SK-N-SH (cell line): ENCODE data around the gene GSE1. TPM values are rescaled to one million over a fixed set of nuclear protein-coding genes. Genes with fewer than 3 reads are reported as not detected.
A peak's percentile ranks its signal among the peaks of the same experiment; 100 is the strongest.

ENCODE experiments used
- CTCF ChIA-PET: fragments of 300-600, 350-600 bp; formaldehyde crosslinking; extraction: SDS; loops from one replicate; lab custom pipeline; 2021; lab: Yijun Ruan, JAX
- POLR2A ChIA-PET: fragments of 350-600 bp; sonication (Branson Sonifier 250); formaldehyde crosslinking; extraction: SDS; loops from one replicate; lab custom pipeline; 2020; ENCODE audit warnings: antibody characterized with exemption, inconsistent platforms; lab: Yijun Ruan, JAX
- DNase-seq: peaks from one replicate; pipeline ENCODE4 v3.0.0; 2012
- H2AFZ ChIP-seq: fragments of 200-600 bp; sonication (generic); 2 replicates; pipeline ENCODE4 v1.8.1; 2016; ENCODE audit warnings: antibody characterized with exemption, mild to moderate bottlenecking, low read depth
- H3F3A ChIP-seq: fragments of 200-600 bp; sonication (generic); replicated peaks from 2 replicates; pipeline ENCODE3; 2016; ENCODE audit warnings: antibody characterized with exemption, mild to moderate bottlenecking; ENCODE audit not compliant: insufficient read depth
- H3K27ac ChIP-seq, 2 experiments: fragments of 200-500 bp in 1 of 2; fragments of 200-600 bp in 1 of 2; sonication (Bioruptor generic) in 1 of 2; sonication (generic), shearing (Covaris generic) in 1 of 2; 2 replicates each; pipeline versions ENCODE4 v1.5.1 to v1.6.1; 2014 to 2016; ENCODE audit warnings: low read depth in 2 of 2, inconsistent platforms in 1 of 2, low read length in 1 of 2, mild to moderate bottlenecking in 1 of 2, mixed read lengths in 1 of 2
- H3K27me3 ChIP-seq: fragments of 200-600 bp; sonication (generic), shearing (Covaris generic); 2 replicates; pipeline ENCODE4 v1.6.1; 2016; ENCODE audit warnings: mixed run types; ENCODE audit not compliant: insufficient read depth
- H3K36me3 ChIP-seq, 2 experiments: fragments of 200-500 bp in 1 of 2; fragments of 200-600 bp in 1 of 2; sonication (Bioruptor generic) in 1 of 2; sonication (generic) in 1 of 2; replicated peaks in 1 of 2; 2 replicates each; pipeline versions ENCODE3 to v1.5.1; 2014 to 2016; ENCODE audit warnings: low read length in 1 of 2, mild to moderate bottlenecking in 1 of 2; ENCODE audit not compliant: insufficient read depth in 2 of 2, control insufficient read depth in 1 of 2
- H3K4me1 ChIP-seq, 2 experiments: fragments of 200-500 bp in 1 of 2; fragments of 200-600 bp in 1 of 2; sonication (Bioruptor generic) in 1 of 2; sonication (generic), shearing (Covaris generic) in 1 of 2; 2 replicates each; pipeline versions ENCODE4 v1.5.1 to v1.6.1; 2014 to 2016; ENCODE audit warnings: low read depth in 1 of 2, low read length in 1 of 2, mixed run types in 1 of 2; ENCODE audit not compliant: insufficient read depth in 2 of 2, control insufficient read depth in 1 of 2
- H3K4me2 ChIP-seq: fragments of 200-600 bp; sonication (generic), shearing (Covaris generic); 2 replicates; pipeline ENCODE4 v1.6.1; 2017; ENCODE audit warnings: mixed run types
- H3K4me3 ChIP-seq, 2 experiments: fragments of 200-500 bp in 1 of 2; fragments of 200-600 bp in 1 of 2; sonication (Bioruptor generic) in 1 of 2; sonication (generic), shearing (Covaris generic) in 1 of 2; 2 replicates each; pipeline versions ENCODE4 v1.5.1 to v1.8.1; 2014 to 2016; ENCODE audit warnings: low read depth in 2 of 2, inconsistent platforms in 1 of 2, low read length in 1 of 2, mild to moderate bottlenecking in 1 of 2, mixed read lengths in 1 of 2, moderate library complexity in 1 of 2
- H3K79me2 ChIP-seq: fragments of 200-600 bp; sonication (generic); 2 replicates; pipeline ENCODE4 v1.8.1; 2017; ENCODE audit warnings: mild to moderate bottlenecking; ENCODE audit not compliant: insufficient read depth
- H3K9ac ChIP-seq: fragments of 200-600 bp; sonication (generic); 2 replicates; pipeline ENCODE4 v1.6.1; 2017; ENCODE audit warnings: mixed run types
- H3K9me2 ChIP-seq: fragments of 200-600 bp; sonication (generic); 2 replicates; pipeline ENCODE4 v1.6.1; 2017; ENCODE audit warnings: mixed run types
- H3K9me3 ChIP-seq: fragments of 200-600 bp; sonication (generic); 2 replicates; pipeline ENCODE4 v1.6.1; 2017; ENCODE audit warnings: mixed run types, mild to moderate bottlenecking, moderate library complexity
- H4K20me1 ChIP-seq: fragments of 200-600 bp; sonication (generic); 2 replicates; pipeline ENCODE4 v1.6.1; 2017; ENCODE audit warnings: mild to moderate bottlenecking, mixed run types; ENCODE audit not compliant: insufficient read depth
- FOXM1 ChIP-seq: IDR thresholded peaks from 2 replicates; pipeline ENCODE4 v1.4.0; 2012; ENCODE audit warnings: low read depth, mild to moderate bottlenecking
- GATA2 ChIP-seq: sonication (generic); formaldehyde crosslinking; IDR thresholded peaks from 2 replicates; pipeline ENCODE4 v1.5.0; 2020; ENCODE audit warnings: mild to moderate bottlenecking, missing genetic modification reagents
- JUND ChIP-seq: IDR thresholded peaks from 2 replicates; pipeline ENCODE4 v1.4.0; 2012
- MXI1 ChIP-seq: IDR thresholded peaks from 2 replicates; pipeline ENCODE4 v1.6.1; 2012; ENCODE audit warnings: mild to moderate bottlenecking, low read depth, low read length, improper control_type of control experiment
- POLR2AphosphoS5 ChIP-seq: IDR thresholded peaks from 2 replicates; pipeline ENCODE4 v1.6.1; 2012; ENCODE audit warnings: low read depth, low read length
- REST ChIP-seq: IDR thresholded peaks from 2 replicates; pipeline ENCODE4 v1.6.1; 2012; ENCODE audit warnings: mild to moderate bottlenecking, low read depth, low read length, moderate library complexity
- SIN3A ChIP-seq: IDR thresholded peaks from 2 replicates; pipeline ENCODE4 v1.6.1; 2012; ENCODE audit warnings: low read depth, mild to moderate bottlenecking, low read length, moderate library complexity, borderline replicate concordance
- TEAD4 ChIP-seq: IDR thresholded peaks from 2 replicates; pipeline ENCODE4 v1.4.0; 2012; ENCODE audit warnings: mild to moderate bottlenecking, borderline replicate concordance; ENCODE audit not compliant: insufficient read depth
- USF2 ChIP-seq: fragments of 150-350 bp; IDR thresholded peaks from 2 replicates; pipeline ENCODE4 v1.6.1; 2017; ENCODE audit warnings: antibody characterized with exemption, low read length, low read depth, borderline replicate concordance
- WGBS: methylation state at CpG from one replicate; pipeline ENCODE4 v1.1.6; 2017; ENCODE audit warnings: low lambda C conversion rate; 5-methylcytosine and 5-hydroxymethylcytosine counted together
- polyA plus RNA-seq, 3 experiments: library from polyadenylated mRNA; depleted of rRNA; stranded (reverse); fragments of >200 nt; gene quantifications; 2 replicates each; pipeline ENCODE4 v1.2.3, GENCODE V29; 2012

GSE1 gene
- polyA plus RNA-seq, 1 of the 3 experiments (the other 2 are of a cell fraction) = 26.5 TPM

GRCh38 chr16:85594273-85594977 lies 18.7 kb upstream of the GSE1 start:
- 90% methylated on average over 19 of the region's 24 CpGs for WGBS
- no peaks in the 10 kb centered on the region for H3K9me2 ChIP-seq
- H3K9ac ChIP-seq = no peak overlapping the region
- no peak overlapping the region for H2AFZ ChIP-seq
- DNase-seq = no peak
- ChIA-PET CTCF (interaction anchor here (0.8 to 1.4 kb wide), 3 partner anchors 8 to 16 kb away, joined by 3 to 4 read pairs (median 3); no protein-coding TSS in a partner anchor), POLR2A (interaction anchor here (1.0 to 1.5 kb wide), 2 partner anchors 13 to 35 kb away, joined by 3 to 5 read pairs; no protein-coding TSS in a partner anchor)
- peak overlapping the region in 1 of 2 experiments; percentile 72; a peak in 2 of 4 replicates for H3K27ac ChIP-seq
- peaks cover 40% of the 10 kb centered on the region for H4K20me1 ChIP-seq
- 0 out of 2 replicates have a peak, but pooled peaks cover 6% of the 10 kb centered on the region for H3K79me2 ChIP-seq
- no peaks in the 10 kb centered on the region for H3K9me3 ChIP-seq
- peaks cover 0 to 42% of the 10 kb centered on the region in 2 experiments; a peak in 1 of 4 replicates for H3K4me1 ChIP-seq
- no peaks in the 10 kb centered on the region for H3K36me3 ChIP-seq
- TF ChIP-seq REST (no peak), JUND (no peak), FOXM1 (no peak), GATA2 (no peak), SIN3A (no peak), TEAD4 (no peak), USF2 (no peak), MXI1 (no peak)
- H3K4me2 ChIP-seq = no peak overlapping the region
- no peaks in the 10 kb centered on the region for H3F3A ChIP-seq
- no peak overlapping the region for H3K4me3 ChIP-seq
- no peaks in the 10 kb centered on the region for H3K27me3 ChIP-seq

- no peak for TF ChIP-seq USF2
- no peak for TF ChIP-seq POLR2AphosphoS5
- no peak overlapping the region for H3K4me3 ChIP-seq
- peak overlapping the region in 1 of 2 experiments; percentile 72; a peak in 2 of 4 replicates for H3K27ac ChIP-seq
- 83% methylated on average over 10 of the region's 11 CpGs for WGBS
- no peaks in the 10 kb centered on the region for H3K9me2 ChIP-seq
- H4K20me1 ChIP-seq = peaks cover 47% of the 10 kb centered on the region
- H3K4me2 ChIP-seq = no peak overlapping the region
- no peak overlapping the region for H3K9ac ChIP-seq
- no peak for DNase-seq
- peaks cover 0 to 49% of the 10 kb centered on the region in 2 experiments; a peak in 1 of 4 replicates for H3K4me1 ChIP-seq
- H3K36me3 ChIP-seq = no peaks in the 10 kb centered on the region
- H2AFZ ChIP-seq = no peak overlapping the region
- ChIA-PET POLR2A (no interaction called here), CTCF (no interaction called here)
- H3K79me2 ChIP-seq = 0 out of 2 replicates have a peak, but pooled peaks cover 1% of the 10 kb centered on the region
- H3K27me3 ChIP-seq = no peaks in the 10 kb centered on the region
- H3F3A ChIP-seq = no peaks in the 10 kb centered on the region
- no peaks in the 10 kb centered on the region for H3K9me3 ChIP-seq
Observed at GRCh38 chr16:85594978-85595661, 18.0 kb upstream of the GSE1 start.
